ENCODE results near the gene GSDMA. TPM values are rescaled to one million over a fixed set of nuclear protein-coding genes. Genes with fewer than 3 reads are reported as not detected.
A peak's percentile ranks its signal among the peaks of the same experiment; 100 is the strongest.

The GSDMA gene
- total and polyA plus RNA-seq, 12 donors = 0.14 to 2.2 (median 1.3) TPM; not detected in 5

DNA sequence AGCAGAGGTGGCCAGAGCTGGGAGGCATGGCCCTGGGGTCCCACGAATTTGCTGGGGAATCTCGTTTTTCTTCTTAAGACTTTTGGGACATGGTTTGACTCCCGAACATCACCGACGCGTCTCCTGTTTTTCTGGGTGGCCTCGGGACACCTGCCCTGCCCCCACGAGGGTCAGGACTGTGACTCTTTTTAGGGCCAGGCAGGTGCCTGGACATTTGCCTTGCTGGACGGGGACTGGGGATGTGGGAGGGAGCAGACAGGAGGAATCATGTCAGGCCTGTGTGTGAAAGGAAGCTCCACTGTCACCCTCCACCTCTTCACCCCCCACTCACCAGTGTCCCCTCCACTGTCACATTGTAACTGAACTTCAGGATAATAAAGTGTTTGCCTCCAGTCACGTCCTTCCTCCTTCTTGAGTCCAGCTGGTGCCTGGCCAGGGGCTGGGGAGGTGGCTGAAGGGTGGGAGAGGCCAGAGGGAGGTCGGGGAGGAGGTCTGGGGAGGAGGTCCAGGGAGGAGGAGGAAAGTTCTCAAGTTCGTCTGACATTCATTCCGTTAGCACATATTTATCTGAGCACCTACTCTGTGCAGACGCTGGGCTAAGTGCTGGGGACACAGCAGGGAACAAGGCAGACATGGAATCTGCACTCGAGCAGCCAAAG is 54.7 kb downstream of the GSDMA start:
- intact Hi-C loops (cut with DNase I) = loop anchor here in 1 of 2 donors (5.0 to 10.0 kb wide), 2 partner anchors 57 to 75 kb away; no protein-coding TSS in a partner anchor
- H3K9me3 ChIP-seq (replicated peaks in 1 of 3) = no peaks in the 10 kb centered on the region
- no peaks in the 10 kb centered on the region for H3K27me3 ChIP-seq
- H3K4me3 ChIP-seq = no peak overlapping the region
- TF ChIP-seq, protein P1, sequence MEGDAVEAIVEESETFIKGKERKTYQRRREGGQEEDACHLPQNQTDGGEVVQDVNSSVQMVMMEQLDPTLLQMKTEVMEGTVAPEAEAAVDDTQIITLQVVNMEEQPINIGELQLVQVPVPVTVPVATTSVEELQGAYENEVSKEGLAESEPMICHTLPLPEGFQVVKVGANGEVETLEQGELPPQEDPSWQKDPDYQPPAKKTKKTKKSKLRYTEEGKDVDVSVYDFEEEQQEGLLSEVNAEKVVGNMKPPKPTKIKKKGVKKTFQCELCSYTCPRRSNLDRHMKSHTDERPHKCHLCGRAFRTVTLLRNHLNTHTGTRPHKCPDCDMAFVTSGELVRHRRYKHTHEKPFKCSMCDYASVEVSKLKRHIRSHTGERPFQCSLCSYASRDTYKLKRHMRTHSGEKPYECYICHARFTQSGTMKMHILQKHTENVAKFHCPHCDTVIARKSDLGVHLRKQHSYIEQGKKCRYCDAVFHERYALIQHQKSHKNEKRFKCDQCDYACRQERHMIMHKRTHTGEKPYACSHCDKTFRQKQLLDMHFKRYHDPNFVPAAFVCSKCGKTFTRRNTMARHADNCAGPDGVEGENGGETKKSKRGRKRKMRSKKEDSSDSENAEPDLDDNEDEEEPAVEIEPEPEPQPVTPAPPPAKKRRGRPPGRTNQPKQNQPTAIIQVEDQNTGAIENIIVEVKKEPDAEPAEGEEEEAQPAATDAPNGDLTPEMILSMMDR (IDR thresholded peaks at IDR 0.05) = no peak
- TF ChIP-seq POLR2A (IDR thresholded peaks at IDR 0.05) = no peak
- 40 to 51% (median 45%) methylated on average over 13 to 15 of the region's 15 CpGs for WGBS, 4 donors
- peak in 1 of 7 donors; percentile 30 for DNase-seq
- H3K27ac ChIP-seq = peak overlapping the region in 3 of 5 donors; percentile 54 to 78 (median 63)
- peaks cover 0 to 5% of the 10 kb centered on the region in 2 donors for H3K36me3 ChIP-seq (replicated peaks in 1 of 2)
- peaks cover 43 to 56% of the 10 kb centered on the region in 2 donors for H3K4me1 ChIP-seq (replicated peaks in 1 of 2)

DNA sequence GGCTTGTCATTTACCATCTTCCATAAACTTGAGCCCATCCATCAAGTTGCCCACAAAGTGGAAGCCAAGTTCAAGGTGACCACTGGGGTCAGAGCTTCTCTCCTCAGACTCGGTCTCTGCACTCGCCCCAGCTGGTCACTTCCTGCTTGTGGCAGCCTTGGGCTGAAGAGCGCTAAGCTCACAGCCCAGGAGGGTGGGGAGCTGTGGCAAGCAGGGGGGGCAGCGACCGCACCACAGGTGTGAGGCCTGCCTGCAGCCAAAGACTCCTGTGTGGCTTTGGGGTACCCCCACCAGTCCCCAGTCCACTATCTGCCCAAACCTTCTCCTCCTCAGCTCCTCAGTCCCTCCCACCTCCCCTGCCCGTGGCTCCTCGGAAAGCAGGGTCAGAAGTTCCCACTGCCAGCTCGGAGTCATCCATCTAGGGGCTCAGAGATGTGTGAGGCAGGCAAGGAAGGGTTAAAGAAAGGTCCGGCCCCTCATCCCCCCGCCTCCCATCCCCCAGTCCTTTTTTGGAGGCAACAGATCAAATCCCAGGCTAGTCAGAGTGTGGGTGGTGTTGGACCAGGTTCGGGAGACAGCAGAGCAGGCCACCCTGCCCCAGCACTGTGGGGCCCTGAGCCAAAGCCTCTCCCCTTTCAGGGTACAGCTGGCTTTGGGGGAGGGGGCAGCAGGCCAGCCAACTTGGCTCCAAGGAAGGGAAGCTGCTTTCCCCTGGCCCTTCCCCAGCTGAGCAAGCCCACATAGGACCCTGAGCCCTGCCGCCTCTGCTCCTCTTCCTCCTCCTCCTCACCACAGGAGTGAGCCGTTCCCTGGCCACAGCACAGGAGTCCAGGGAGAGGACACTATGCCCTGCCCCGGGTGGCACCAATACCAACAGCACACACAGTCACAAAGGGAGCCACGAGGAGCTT is 55.7 kb downstream of the GSDMA start:
- intact Hi-C loops (cut with DNase I) = loop anchor here in 1 of 2 donors (5.0 to 10.0 kb wide), 2 partner anchors 56 to 74 kb away; no protein-coding TSS in a partner anchor
- peaks cover 0 to 13% of the 10 kb centered on the region in 2 donors for H3K36me3 ChIP-seq (replicated peaks in 1 of 2)
- peaks cover 43 to 55% of the 10 kb centered on the region in 2 donors for H3K4me1 ChIP-seq (replicated peaks in 1 of 2)
- TF ChIP-seq, protein P1 (IDR thresholded peaks at IDR 0.05) = no peak
- H3K27me3 ChIP-seq = no peaks in the 10 kb centered on the region
- DNase-seq = peak in 3 of 7 donors; percentile 42 to 59 (median 45)
- 35 to 61% (median 42%) methylated on average over 8 to 15 of the region's 15 CpGs for WGBS, 4 donors
- H3K4me3 ChIP-seq = no peak overlapping the region
- no peaks in the 10 kb centered on the region for H3K9me3 ChIP-seq (replicated peaks in 1 of 3)
- H3K27ac ChIP-seq = peak overlapping the region in 3 of 5 donors; percentile 54 to 78 (median 63)

DNA sequence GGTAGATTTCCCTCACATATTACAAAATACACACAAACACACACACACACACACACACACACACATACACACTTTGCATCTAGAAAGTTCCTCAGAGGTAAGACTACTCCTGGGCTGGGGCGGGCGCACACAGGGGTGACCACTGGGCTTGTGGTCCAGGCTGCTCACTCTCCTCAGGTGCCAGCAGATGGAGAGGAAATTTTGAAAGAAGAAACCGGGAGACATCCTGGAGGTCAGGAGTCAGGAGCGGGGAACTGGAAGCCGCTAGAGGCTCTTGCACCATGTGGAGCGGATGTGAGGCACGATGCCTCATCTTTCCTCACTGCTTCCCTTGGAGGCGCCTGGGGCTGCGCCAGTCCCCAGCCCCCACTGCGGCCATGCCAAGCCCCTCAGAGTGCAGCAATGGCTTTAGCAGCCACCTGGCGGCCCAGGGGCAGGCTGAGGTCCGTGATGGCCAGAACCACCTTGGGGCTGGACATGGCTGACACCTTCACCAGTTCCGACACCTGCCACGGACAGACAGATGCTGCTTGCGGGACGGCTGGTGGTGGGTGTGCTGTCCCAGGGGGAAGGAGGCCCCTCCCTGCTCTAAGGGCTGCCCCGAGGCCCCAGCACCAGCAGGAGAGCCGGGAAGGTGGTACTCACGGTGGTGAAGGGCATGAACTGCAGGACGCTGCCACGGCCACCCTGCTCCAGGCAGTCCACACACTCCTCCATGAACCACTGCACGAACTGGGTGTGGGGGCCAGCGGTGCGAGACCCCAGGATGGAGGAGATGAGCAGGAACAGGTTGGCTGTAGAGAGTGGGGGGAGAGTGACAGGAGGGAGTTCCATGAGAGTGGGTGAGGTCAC is 56.6 kb downstream of the GSDMA start:
- intact Hi-C loops (cut with DNase I) = loop anchor here in 1 of 2 donors (5.0 to 10.0 kb wide), 2 partner anchors 55 to 73 kb away; no protein-coding TSS in a partner anchor
- WGBS, 4 donors = 82 to 87% (median 83%) methylated on average over 11 to 24 of the region's 24 CpGs
- peaks cover 0 to 13% of the 10 kb centered on the region in 2 donors for H3K36me3 ChIP-seq (replicated peaks in 1 of 2)
- DNase-seq = peak in 2 of 7 donors; percentile 24 to 28
- H3K4me3 ChIP-seq = no peak overlapping the region
- TF ChIP-seq, protein P1 (IDR thresholded peaks at IDR 0.05) = no peak
- no peak for TF ChIP-seq POLR2A (IDR thresholded peaks at IDR 0.05)
- H3K4me1 ChIP-seq (replicated peaks in 1 of 2) = peaks cover 37 to 46% of the 10 kb centered on the region in 2 donors
- H3K27me3 ChIP-seq = no peaks in the 10 kb centered on the region
- peak overlapping the region in 3 of 5 donors; percentile 40 to 88 (median 84) for H3K27ac ChIP-seq
- no peaks in the 10 kb centered on the region for H3K9me3 ChIP-seq (replicated peaks in 1 of 3)
